Adrenal gland (tissue), 5 donors: ENCODE results near the gene ADGRB3.

ENCODE experiments used
- POLR2A ChIP-seq, 2 donors: fragments of 450-650 bp; IDR thresholded peaks; one replicate each; pipeline ENCODE4 v1.6.1; 2017; ENCODE audit warnings: antibody characterized with exemption in 2 of 2, mild to moderate bottlenecking in 2 of 2, moderate library complexity in 1 of 2
- TF ChIP-seq, protein P1 (sequence below), 6 experiments: fragments of 450-650 bp in 4 of 6; fragments of 200-600 bp in 2 of 6; sonication (generic) in 1 of 6; IDR thresholded peaks; 1 replicate in 5 of 6; 2 replicates in 1 of 6; pipeline versions ENCODE4 v1.5.1 to v1.8.0; 2016 to 2021; ENCODE audit warnings: antibody characterized with exemption in 6 of 6, mild to moderate bottlenecking in 2 of 6, moderate library complexity in 1 of 6
- donor health status: DM: no; HTN: no; CAD: no.

DNA sequence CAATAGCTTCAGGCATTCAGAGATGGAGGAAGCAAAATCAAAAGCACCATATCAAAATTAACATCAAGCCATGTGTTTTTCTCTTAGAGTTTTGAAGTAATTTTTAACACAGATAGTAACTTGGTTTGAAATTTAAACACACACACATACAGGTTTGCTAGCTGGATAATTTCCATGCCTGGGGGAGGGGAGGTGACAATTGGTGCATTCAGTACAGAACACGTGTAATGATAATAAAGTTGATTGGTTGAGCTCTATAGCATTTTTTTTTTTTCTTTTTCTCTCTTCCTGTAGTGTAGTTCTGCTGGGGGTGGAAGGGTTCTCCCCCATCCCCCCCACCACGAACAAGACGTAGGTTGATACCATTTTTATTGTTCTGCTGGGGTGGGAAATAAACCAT is 596.9 kb downstream of the ADGRB3 start:
- TF ChIP-seq POLR2A (IDR thresholded peaks at IDR 0.05), result no peak
- TF ChIP-seq, protein P1, sequence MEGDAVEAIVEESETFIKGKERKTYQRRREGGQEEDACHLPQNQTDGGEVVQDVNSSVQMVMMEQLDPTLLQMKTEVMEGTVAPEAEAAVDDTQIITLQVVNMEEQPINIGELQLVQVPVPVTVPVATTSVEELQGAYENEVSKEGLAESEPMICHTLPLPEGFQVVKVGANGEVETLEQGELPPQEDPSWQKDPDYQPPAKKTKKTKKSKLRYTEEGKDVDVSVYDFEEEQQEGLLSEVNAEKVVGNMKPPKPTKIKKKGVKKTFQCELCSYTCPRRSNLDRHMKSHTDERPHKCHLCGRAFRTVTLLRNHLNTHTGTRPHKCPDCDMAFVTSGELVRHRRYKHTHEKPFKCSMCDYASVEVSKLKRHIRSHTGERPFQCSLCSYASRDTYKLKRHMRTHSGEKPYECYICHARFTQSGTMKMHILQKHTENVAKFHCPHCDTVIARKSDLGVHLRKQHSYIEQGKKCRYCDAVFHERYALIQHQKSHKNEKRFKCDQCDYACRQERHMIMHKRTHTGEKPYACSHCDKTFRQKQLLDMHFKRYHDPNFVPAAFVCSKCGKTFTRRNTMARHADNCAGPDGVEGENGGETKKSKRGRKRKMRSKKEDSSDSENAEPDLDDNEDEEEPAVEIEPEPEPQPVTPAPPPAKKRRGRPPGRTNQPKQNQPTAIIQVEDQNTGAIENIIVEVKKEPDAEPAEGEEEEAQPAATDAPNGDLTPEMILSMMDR (IDR thresholded peaks at IDR 0.05), result no peak
